SK-N-SH (cell line): ENCODE data around the gene STX5. TPM values are rescaled to one million over a fixed set of nuclear protein-coding genes. Genes with fewer than 3 reads are reported as not detected.

Experiments used
- CTCF ChIA-PET: fragments of 300-600, 350-600 bp; formaldehyde crosslinking; extraction: SDS; loops from one replicate; lab custom pipeline; 2021; lab: Yijun Ruan, JAX
- POLR2A ChIA-PET: fragments of 350-600 bp; sonication (Branson Sonifier 250); formaldehyde crosslinking; extraction: SDS; loops from one replicate; lab custom pipeline; 2020; ENCODE audit warnings: antibody characterized with exemption, inconsistent platforms; lab: Yijun Ruan, JAX
- DNase-seq: peaks from one replicate; pipeline ENCODE4 v3.0.0; 2012
- H2AFZ ChIP-seq: fragments of 200-600 bp; sonication (generic); 2 replicates; pipeline ENCODE4 v1.8.1; 2016; ENCODE audit warnings: antibody characterized with exemption, mild to moderate bottlenecking, low read depth
- H3F3A ChIP-seq: fragments of 200-600 bp; sonication (generic); replicated peaks from 2 replicates; pipeline ENCODE3; 2016; ENCODE audit warnings: antibody characterized with exemption, mild to moderate bottlenecking; ENCODE audit not compliant: insufficient read depth
- H3K27ac ChIP-seq, 2 experiments: fragments of 200-500 bp in 1 of 2; fragments of 200-600 bp in 1 of 2; sonication (Bioruptor generic) in 1 of 2; sonication (generic), shearing (Covaris generic) in 1 of 2; 2 replicates each; pipeline versions ENCODE4 v1.5.1 to v1.6.1; 2014 to 2016; ENCODE audit warnings: low read depth in 2 of 2, inconsistent platforms in 1 of 2, low read length in 1 of 2, mild to moderate bottlenecking in 1 of 2, mixed read lengths in 1 of 2
- H3K27me3 ChIP-seq: fragments of 200-600 bp; sonication (generic), shearing (Covaris generic); 2 replicates; pipeline ENCODE4 v1.6.1; 2016; ENCODE audit warnings: mixed run types; ENCODE audit not compliant: insufficient read depth
- H3K36me3 ChIP-seq, 2 experiments: fragments of 200-500 bp in 1 of 2; fragments of 200-600 bp in 1 of 2; sonication (Bioruptor generic) in 1 of 2; sonication (generic) in 1 of 2; replicated peaks in 1 of 2; 2 replicates each; pipeline versions ENCODE3 to v1.5.1; 2014 to 2016; ENCODE audit warnings: low read length in 1 of 2, mild to moderate bottlenecking in 1 of 2; ENCODE audit not compliant: insufficient read depth in 2 of 2, control insufficient read depth in 1 of 2
- H3K4me1 ChIP-seq, 2 experiments: fragments of 200-500 bp in 1 of 2; fragments of 200-600 bp in 1 of 2; sonication (Bioruptor generic) in 1 of 2; sonication (generic), shearing (Covaris generic) in 1 of 2; 2 replicates each; pipeline versions ENCODE4 v1.5.1 to v1.6.1; 2014 to 2016; ENCODE audit warnings: low read depth in 1 of 2, low read length in 1 of 2, mixed run types in 1 of 2; ENCODE audit not compliant: insufficient read depth in 2 of 2, control insufficient read depth in 1 of 2
- H3K4me2 ChIP-seq: fragments of 200-600 bp; sonication (generic), shearing (Covaris generic); 2 replicates; pipeline ENCODE4 v1.6.1; 2017; ENCODE audit warnings: mixed run types
- H3K4me3 ChIP-seq, 2 experiments: fragments of 200-500 bp in 1 of 2; fragments of 200-600 bp in 1 of 2; sonication (Bioruptor generic) in 1 of 2; sonication (generic), shearing (Covaris generic) in 1 of 2; 2 replicates each; pipeline versions ENCODE4 v1.5.1 to v1.8.1; 2014 to 2016; ENCODE audit warnings: low read depth in 2 of 2, inconsistent platforms in 1 of 2, low read length in 1 of 2, mild to moderate bottlenecking in 1 of 2, mixed read lengths in 1 of 2, moderate library complexity in 1 of 2
- H3K79me2 ChIP-seq: fragments of 200-600 bp; sonication (generic); 2 replicates; pipeline ENCODE4 v1.8.1; 2017; ENCODE audit warnings: mild to moderate bottlenecking; ENCODE audit not compliant: insufficient read depth
- H3K9ac ChIP-seq: fragments of 200-600 bp; sonication (generic); 2 replicates; pipeline ENCODE4 v1.6.1; 2017; ENCODE audit warnings: mixed run types
- H3K9me2 ChIP-seq: fragments of 200-600 bp; sonication (generic); 2 replicates; pipeline ENCODE4 v1.6.1; 2017; ENCODE audit warnings: mixed run types
- H3K9me3 ChIP-seq: fragments of 200-600 bp; sonication (generic); 2 replicates; pipeline ENCODE4 v1.6.1; 2017; ENCODE audit warnings: mixed run types, mild to moderate bottlenecking, moderate library complexity
- H4K20me1 ChIP-seq: fragments of 200-600 bp; sonication (generic); 2 replicates; pipeline ENCODE4 v1.6.1; 2017; ENCODE audit warnings: mild to moderate bottlenecking, mixed run types; ENCODE audit not compliant: insufficient read depth
- CHD2 ChIP-seq: fragments of 150-350 bp; IDR thresholded peaks from 2 replicates; pipeline ENCODE4 v1.6.1; 2018; ENCODE audit warnings: low read length; ENCODE audit not compliant: partially characterized antibody
- ELF1 ChIP-seq: IDR thresholded peaks from 2 replicates; pipeline ENCODE4 v1.4.0; 2012
- FOSL2 ChIP-seq: IDR thresholded peaks from 2 replicates; pipeline ENCODE4 v1.4.0; 2012; ENCODE audit warnings: low read depth, mild to moderate bottlenecking, moderate library complexity, borderline replicate concordance
- FOXJ3 ChIP-seq: sonication (generic); formaldehyde crosslinking; IDR thresholded peaks from 2 replicates; pipeline ENCODE4 v1.5.1; 2020; ENCODE audit warnings: mild to moderate bottlenecking, missing genetic modification reagents
- GABPA ChIP-seq: IDR thresholded peaks from 2 replicates; pipeline ENCODE4 v1.4.0; 2012; ENCODE audit warnings: low read depth, mild to moderate bottlenecking
- JUND ChIP-seq: IDR thresholded peaks from 2 replicates; pipeline ENCODE4 v1.4.0; 2012
- MEF2A ChIP-seq: IDR thresholded peaks from 2 replicates; pipeline ENCODE4 v1.4.0; 2012; ENCODE audit warnings: low read depth, borderline replicate concordance
- MXI1 ChIP-seq: IDR thresholded peaks from 2 replicates; pipeline ENCODE4 v1.6.1; 2012; ENCODE audit warnings: mild to moderate bottlenecking, low read depth, low read length, improper control_type of control experiment
- POLR2AphosphoS5 ChIP-seq: IDR thresholded peaks from 2 replicates; pipeline ENCODE4 v1.6.1; 2012; ENCODE audit warnings: low read depth, low read length
- REST ChIP-seq: IDR thresholded peaks from 2 replicates; pipeline ENCODE4 v1.6.1; 2012; ENCODE audit warnings: mild to moderate bottlenecking, low read depth, low read length, moderate library complexity
- RXRA ChIP-seq: IDR thresholded peaks from 2 replicates; pipeline ENCODE4 v1.4.0; 2012; ENCODE audit warnings: low read depth, mild to moderate bottlenecking, borderline replicate concordance
- TAF1 ChIP-seq: IDR thresholded peaks from 2 replicates; pipeline ENCODE4 v1.6.1; 2012; ENCODE audit warnings: low read depth, mild to moderate bottlenecking, low read length, moderate library complexity, borderline replicate concordance
- TCF12 ChIP-seq: IDR thresholded peaks from 2 replicates; pipeline ENCODE4 v1.4.0; 2012
- USF1 ChIP-seq: IDR thresholded peaks from 2 replicates; pipeline ENCODE4 v1.4.0; 2012; ENCODE audit warnings: low read depth, borderline replicate concordance
- YY1 ChIP-seq: IDR thresholded peaks from 2 replicates; pipeline ENCODE4 v1.4.0; 2012; ENCODE audit warnings: low read depth, mild to moderate bottlenecking
- WGBS: methylation state at CpG from one replicate; pipeline ENCODE4 v1.1.6; 2017; ENCODE audit warnings: low lambda C conversion rate; 5-methylcytosine and 5-hydroxymethylcytosine counted together
- polyA plus RNA-seq, 3 experiments: library from polyadenylated mRNA; depleted of rRNA; stranded (reverse); fragments of >200 nt; gene quantifications; 2 replicates each; pipeline ENCODE4 v1.2.3, GENCODE V29; 2012
- TF ChIP-seq, protein P1 (sequence below): IDR thresholded peaks from 2 replicates; pipeline ENCODE4 v1.4.0; 2012; ENCODE audit warnings: low read depth, borderline replicate concordance

Gene STX5
- polyA plus RNA-seq, 1 of the 3 experiments (the other 2 are of a cell fraction) = 24.2 TPM

- WGBS = 59% methylated on average over 1 of the region's 1 CpG
- CTCF ChIA-PET = no interaction called here
- H3K27ac ChIP-seq = no peak overlapping the region
- H3K4me1 ChIP-seq = peaks cover 0 to 4% of the 10 kb centered on the region in 2 experiments; a peak in 1 of 4 replicates
- H3K36me3 ChIP-seq = peaks cover 0 to 3% of the 10 kb centered on the region in 2 experiments
- no peaks in the 10 kb centered on the region for H3K9me2 ChIP-seq
- POLR2A ChIA-PET = interaction anchor here (0.6 kb wide), 1 partner anchor 21 kb away, joined by 3 read pairs; the partner anchor contains the start of gene STX5
- H2AFZ ChIP-seq = no peak overlapping the region
- no peak for DNase-seq
- no peaks in the 10 kb centered on the region for H3K9me3 ChIP-seq
- H3F3A ChIP-seq = peaks cover 22% of the 10 kb centered on the region
- H3K4me3 ChIP-seq = no peak overlapping the region
- no peaks in the 10 kb centered on the region for H3K27me3 ChIP-seq
- no peak overlapping the region for H3K4me2 ChIP-seq
- H3K9ac ChIP-seq = no peak overlapping the region
- H3K79me2 ChIP-seq = no peaks in the 10 kb centered on the region
- H4K20me1 ChIP-seq = no peaks in the 10 kb centered on the region
- no peak for TF ChIP-seq POLR2AphosphoS5
- no peak for TF ChIP-seq TCF12
- TF ChIP-seq MXI1 = no peak
- no peak for TF ChIP-seq CHD2
- TF ChIP-seq YY1 = no peak
- TF ChIP-seq JUND = no peak
- TF ChIP-seq FOXJ3 (CRISPR knock-in tag) = no peak
- no peak for TF ChIP-seq RXRA
Observed at GRCh38 chr11:62810748-62811147, 21.1 kb downstream of the STX5 start.

DNA sequence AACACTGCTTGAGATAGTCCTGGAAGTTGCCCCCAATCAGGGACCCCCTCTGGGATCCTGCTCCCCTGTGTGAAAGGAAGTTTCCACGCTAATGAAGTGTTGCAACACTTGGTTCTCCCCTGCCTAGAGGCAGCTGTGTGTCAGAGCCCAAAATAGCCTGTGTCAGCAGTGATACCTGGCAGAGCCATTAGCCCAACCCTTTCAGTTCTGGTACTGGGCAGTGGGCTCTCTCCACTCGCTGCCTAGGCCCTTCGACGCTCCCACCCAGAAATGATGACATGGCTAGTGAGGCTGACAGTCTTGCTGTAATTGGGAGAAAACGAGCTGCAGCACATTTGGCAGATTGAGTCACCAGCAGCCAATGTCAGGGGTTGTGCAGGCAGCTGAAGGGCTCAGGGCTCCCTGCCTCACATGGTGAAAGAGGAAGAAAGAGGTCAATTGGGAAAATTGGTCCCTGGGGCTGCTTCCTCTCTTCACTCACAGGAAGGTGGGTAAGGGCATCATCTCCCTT lies 25.2 kb downstream of the STX5 start:
- H3K9ac ChIP-seq = no peak overlapping the region
- no peak overlapping the region for H3K4me2 ChIP-seq
- H3K4me3 ChIP-seq = no peak overlapping the region
- peaks cover 16% of the 10 kb centered on the region for H4K20me1 ChIP-seq
- CTCF ChIA-PET = interaction anchor here (0.9 to 1.8 kb wide), 7 partner anchors 10 to 78 kb away, joined by 3 to 9 read pairs (median 4); partner anchors contain the start of gene SLC3A2
- POLR2A ChIA-PET = interaction anchor here (0.6 to 3.7 kb wide), 9 partner anchors 8 to 54 kb away, joined by 3 to 27 read pairs (median 4); no protein-coding TSS in a partner anchor
- peaks cover 16 to 22% of the 10 kb centered on the region in 2 experiments for H3K36me3 ChIP-seq
- H3K27me3 ChIP-seq = no peaks in the 10 kb centered on the region
- TF ChIP-seq TAF1 = no peak
- H3K9me2 ChIP-seq = no peaks in the 10 kb centered on the region
- H3K27ac ChIP-seq = no peak overlapping the region
- no peak for DNase-seq
- H3F3A ChIP-seq = peaks cover 30% of the 10 kb centered on the region
- H3K4me1 ChIP-seq = peaks cover 8 to 18% of the 10 kb centered on the region in 2 experiments
- H3K79me2 ChIP-seq = peaks cover 35% of the 10 kb centered on the region
- 65% methylated on average over 3 of the region's 5 CpGs for WGBS
- no peaks in the 10 kb centered on the region for H3K9me3 ChIP-seq
- no peak overlapping the region for H2AFZ ChIP-seq

GRCh38 chr11:62805961-62806441 lies 25.9 kb downstream of the STX5 start:
- ChIA-PET CTCF (interaction anchor here (0.9 to 1.8 kb wide), 6 partner anchors 11 to 78 kb away, joined by 3 to 9 read pairs (median 4); partner anchors contain the start of gene SLC3A2), POLR2A (interaction anchor here (0.6 to 3.7 kb wide), 12 partner anchors 9 to 53 kb away, joined by 3 to 27 read pairs (median 4); partner anchors contain the start of genes STX5, TEX54 and ZBTB3)
- Histone ChIP-seq H4K20me1 (peaks cover 16% of the 10 kb centered on the region), H3K36me3 (peaks cover 23 to 28% of the 10 kb centered on the region in 2 experiments), H3K4me3 (peak overlapping the region; percentile 91 to 94), H3K79me2 (peaks cover 41% of the 10 kb centered on the region), H3K9me3 (no peaks in the 10 kb centered on the region), H3F3A (peaks cover 25% of the 10 kb centered on the region), H3K4me1 (peaks cover 8 to 18% of the 10 kb centered on the region in 2 experiments), H3K27ac (peak overlapping the region; percentile 45 to 73; a peak in 3 of 4 replicates), H3K27me3 (no peaks in the 10 kb centered on the region), H3K4me2 (peak overlapping the region; percentile 84), H3K9me2 (no peaks in the 10 kb centered on the region), H2AFZ (0 out of 2 replicates have a peak overlapping the region, but pooled peaks have one; percentile 81), H3K9ac (peak overlapping the region; percentile 93)
- DNase-seq = peak; percentile 37
- WGBS = 23% methylated on average over 10 of the region's 12 CpGs
- no peak for TF ChIP-seq USF1
- TF ChIP-seq FOSL2 = no peak
- no peak for TF ChIP-seq MEF2A
- no peak for TF ChIP-seq REST
- no peak for TF ChIP-seq ELF1
- TF ChIP-seq, protein P1, sequence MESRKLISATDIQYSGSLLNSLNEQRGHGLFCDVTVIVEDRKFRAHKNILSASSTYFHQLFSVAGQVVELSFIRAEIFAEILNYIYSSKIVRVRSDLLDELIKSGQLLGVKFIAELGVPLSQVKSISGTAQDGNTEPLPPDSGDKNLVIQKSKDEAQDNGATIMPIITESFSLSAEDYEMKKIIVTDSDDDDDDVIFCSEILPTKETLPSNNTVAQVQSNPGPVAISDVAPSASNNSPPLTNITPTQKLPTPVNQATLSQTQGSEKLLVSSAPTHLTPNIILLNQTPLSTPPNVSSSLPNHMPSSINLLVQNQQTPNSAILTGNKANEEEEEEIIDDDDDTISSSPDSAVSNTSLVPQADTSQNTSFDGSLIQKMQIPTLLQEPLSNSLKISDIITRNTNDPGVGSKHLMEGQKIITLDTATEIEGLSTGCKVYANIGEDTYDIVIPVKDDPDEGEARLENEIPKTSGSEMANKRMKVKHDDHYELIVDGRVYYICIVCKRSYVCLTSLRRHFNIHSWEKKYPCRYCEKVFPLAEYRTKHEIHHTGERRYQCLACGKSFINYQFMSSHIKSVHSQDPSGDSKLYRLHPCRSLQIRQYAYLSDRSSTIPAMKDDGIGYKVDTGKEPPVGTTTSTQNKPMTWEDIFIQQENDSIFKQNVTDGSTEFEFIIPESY = no peak
- TF ChIP-seq GABPA = no peak
- no peak for TF ChIP-seq MXI1
